HepG2 (cell line): Measurements from ENCODE around the gene HLA-DOA. TPM values are rescaled to one million over a fixed set of nuclear protein-coding genes. Genes with fewer than 3 reads are reported as not detected.

Experiments used
- MTA1 ChIP-seq: sonication (generic); formaldehyde crosslinking; IDR thresholded peaks from 2 replicates; pipeline ENCODE4 v1.4.0; 2020; ENCODE audit warnings: missing genetic modification reagents, mild to moderate bottlenecking, borderline replicate concordance
- NPAS2 ChIP-seq: sonication (generic); formaldehyde crosslinking; IDR thresholded peaks from 2 replicates; pipeline ENCODE4 v1.8.0; 2022; ENCODE audit warnings: mild to moderate bottlenecking, missing genetic modification reagents, borderline replicate concordance
- PATZ1 ChIP-seq: sonication (generic); formaldehyde crosslinking; IDR thresholded peaks from 2 replicates; pipeline ENCODE4 v1.4.0; 2020; ENCODE audit warnings: missing genetic modification reagents
- PRMT3 ChIP-seq: sonication (generic); formaldehyde crosslinking; IDR thresholded peaks from 2 replicates; pipeline ENCODE4 v1.8.1; 2022; ENCODE audit warnings: low read depth, mild to moderate bottlenecking, moderate library complexity, missing genetic modification reagents, borderline replicate concordance
- RORA ChIP-seq: sonication (generic); formaldehyde crosslinking; IDR thresholded peaks from 2 replicates; pipeline ENCODE4 v1.5.0; 2020; ENCODE audit warnings: mild to moderate bottlenecking, missing genetic modification reagents, moderate library complexity
- SALL2 ChIP-seq: sonication (generic); formaldehyde crosslinking; IDR thresholded peaks from 2 replicates; pipeline ENCODE4 v1.8.1; 2023; ENCODE audit warnings: mild to moderate bottlenecking, missing genetic modification reagents, inconsistent platforms
- ZNF136 ChIP-seq: sonication (generic); formaldehyde crosslinking; IDR thresholded peaks from 2 replicates; pipeline ENCODE4 v1.8.1; 2022; ENCODE audit warnings: low read depth, mild to moderate bottlenecking, moderate library complexity, missing genetic modification reagents
- ZNF180 ChIP-seq: sonication (generic); formaldehyde crosslinking; IDR thresholded peaks from 2 replicates; pipeline ENCODE4 v1.4.0; 2020; ENCODE audit warnings: low read depth, missing genetic modification reagents, borderline replicate concordance
- ZNF674 ChIP-seq: sonication (generic); formaldehyde crosslinking; IDR thresholded peaks from 2 replicates; pipeline ENCODE4 v1.5.0; 2020; ENCODE audit warnings: low read depth, mild to moderate bottlenecking, missing genetic modification reagents
- polyA plus RNA-seq, 8 experiments: library from polyadenylated mRNA; depleted of rRNA in 3 of 8; stranded (reverse) in 7 of 8; unstranded in 1 of 8; fragments of >200 nt; fragmentation: Illumina TruSeq in 4 of 8; extraction: Trizol in 4 of 8; gene quantifications; 2 replicates each; pipeline versions ENCODE4 v1.2.1 to v1.2.3, GENCODE V29; 2011 to 2016; ENCODE audit warnings: low read depth in 4 of 8, missing spikeins in 1 of 8, mixed read lengths in 1 of 8; ENCODE audit not compliant: insufficient read depth in 1 of 8
- total RNA-seq, 5 experiments: library from RNA; depleted of rRNA; stranded (reverse); fragments of >200 nt; fragmentation: Illumina TruSeq; extraction: Trizol; gene quantifications; 2 replicates each; pipeline ENCODE4 v1.2.3, GENCODE V29; 2016; ENCODE audit warnings: low read depth in 1 of 5
- TF ChIP-seq, protein P1 (sequence below): sonication (generic); formaldehyde crosslinking; IDR thresholded peaks from 2 replicates; pipeline ENCODE4 v1.4.0; 2020; ENCODE audit warnings: mild to moderate bottlenecking, missing genetic modification reagents
- TF ChIP-seq, protein P2 (sequence below): sonication (generic); formaldehyde crosslinking; IDR thresholded peaks from 2 replicates; pipeline ENCODE4 v1.5.1; 2020; ENCODE audit warnings: mild to moderate bottlenecking, missing genetic modification reagents, borderline replicate concordance

Gene HLA-DOA
- total and polyA plus RNA-seq, 2 of the 13 experiments (the other 11 are each of a cell fraction or from before 2014, with no cell fraction given): 0.03 to 0.09 TPM

DNA sequence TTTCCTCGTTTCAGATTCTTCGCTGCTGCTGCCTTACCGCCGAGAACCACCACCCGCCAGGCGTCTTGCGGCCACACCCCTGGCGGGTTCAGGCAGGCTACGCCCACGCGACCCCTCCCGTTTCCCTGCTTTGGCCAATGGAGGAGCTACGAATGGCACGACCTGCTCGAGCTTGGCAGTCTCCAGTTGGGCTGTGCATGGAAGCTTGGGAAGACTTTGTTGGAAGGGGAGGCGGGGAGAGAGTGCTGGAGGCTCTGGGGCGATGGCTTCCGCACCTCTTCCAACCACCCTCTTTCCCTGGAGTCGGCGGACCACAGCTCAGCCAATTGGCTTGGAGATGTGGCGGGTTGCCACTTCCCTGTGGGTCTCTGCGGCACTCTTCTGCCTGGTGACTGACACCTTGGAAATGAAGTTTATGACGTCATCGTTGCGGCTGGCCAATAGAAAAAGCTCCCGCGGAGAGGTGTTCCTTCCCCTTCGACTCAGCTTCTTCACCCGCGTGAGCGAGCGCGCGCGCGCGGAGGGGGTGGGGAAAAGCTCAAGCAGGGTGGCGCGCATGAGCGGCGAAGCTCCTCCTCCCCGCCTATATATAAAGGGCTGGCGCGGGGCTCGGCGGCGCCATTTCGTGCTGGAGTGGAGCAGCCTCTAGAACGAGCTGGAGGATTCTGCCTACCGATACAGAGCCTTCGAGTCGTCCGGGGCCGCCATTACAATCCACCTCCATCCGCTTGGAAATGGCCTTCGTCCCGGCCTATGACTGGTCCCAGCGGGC is 37.6 kb downstream of the HLA-DOA start (continued):
- TF ChIP-seq, protein P1, sequence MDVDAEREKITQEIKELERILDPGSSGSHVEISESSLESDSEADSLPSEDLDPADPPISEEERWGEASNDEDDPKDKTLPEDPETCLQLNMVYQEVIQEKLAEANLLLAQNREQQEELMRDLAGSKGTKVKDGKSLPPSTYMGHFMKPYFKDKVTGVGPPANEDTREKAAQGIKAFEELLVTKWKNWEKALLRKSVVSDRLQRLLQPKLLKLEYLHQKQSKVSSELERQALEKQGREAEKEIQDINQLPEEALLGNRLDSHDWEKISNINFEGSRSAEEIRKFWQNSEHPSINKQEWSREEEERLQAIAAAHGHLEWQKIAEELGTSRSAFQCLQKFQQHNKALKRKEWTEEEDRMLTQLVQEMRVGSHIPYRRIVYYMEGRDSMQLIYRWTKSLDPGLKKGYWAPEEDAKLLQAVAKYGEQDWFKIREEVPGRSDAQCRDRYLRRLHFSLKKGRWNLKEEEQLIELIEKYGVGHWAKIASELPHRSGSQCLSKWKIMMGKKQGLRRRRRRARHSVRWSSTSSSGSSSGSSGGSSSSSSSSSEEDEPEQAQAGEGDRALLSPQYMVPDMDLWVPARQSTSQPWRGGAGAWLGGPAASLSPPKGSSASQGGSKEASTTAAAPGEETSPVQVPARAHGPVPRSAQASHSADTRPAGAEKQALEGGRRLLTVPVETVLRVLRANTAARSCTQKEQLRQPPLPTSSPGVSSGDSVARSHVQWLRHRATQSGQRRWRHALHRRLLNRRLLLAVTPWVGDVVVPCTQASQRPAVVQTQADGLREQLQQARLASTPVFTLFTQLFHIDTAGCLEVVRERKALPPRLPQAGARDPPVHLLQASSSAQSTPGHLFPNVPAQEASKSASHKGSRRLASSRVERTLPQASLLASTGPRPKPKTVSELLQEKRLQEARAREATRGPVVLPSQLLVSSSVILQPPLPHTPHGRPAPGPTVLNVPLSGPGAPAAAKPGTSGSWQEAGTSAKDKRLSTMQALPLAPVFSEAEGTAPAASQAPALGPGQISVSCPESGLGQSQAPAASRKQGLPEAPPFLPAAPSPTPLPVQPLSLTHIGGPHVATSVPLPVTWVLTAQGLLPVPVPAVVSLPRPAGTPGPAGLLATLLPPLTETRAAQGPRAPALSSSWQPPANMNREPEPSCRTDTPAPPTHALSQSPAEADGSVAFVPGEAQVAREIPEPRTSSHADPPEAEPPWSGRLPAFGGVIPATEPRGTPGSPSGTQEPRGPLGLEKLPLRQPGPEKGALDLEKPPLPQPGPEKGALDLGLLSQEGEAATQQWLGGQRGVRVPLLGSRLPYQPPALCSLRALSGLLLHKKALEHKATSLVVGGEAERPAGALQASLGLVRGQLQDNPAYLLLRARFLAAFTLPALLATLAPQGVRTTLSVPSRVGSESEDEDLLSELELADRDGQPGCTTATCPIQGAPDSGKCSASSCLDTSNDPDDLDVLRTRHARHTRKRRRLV (CRISPR knock-in tag): 0 out of 2 replicates have a peak, but pooled peaks have one; percentile 43
- TF ChIP-seq RORA (CRISPR knock-in tag): no peak
- peak; percentile 19 for TF ChIP-seq PATZ1 (CRISPR knock-in tag)
- no peak; the same call in 1 of the 2 replicates for TF ChIP-seq ZNF674 (CRISPR knock-in tag)
- TF ChIP-seq NPAS2 (CRISPR knock-in tag): peak; percentile 70; the same call in 1 of the 2 replicates
- peak; percentile 83 for TF ChIP-seq SALL2 (CRISPR knock-in tag)
- peak; percentile 14; the same call in 1 of the 2 replicates for TF ChIP-seq MTA1 (CRISPR knock-in tag)
- TF ChIP-seq, protein P2, sequence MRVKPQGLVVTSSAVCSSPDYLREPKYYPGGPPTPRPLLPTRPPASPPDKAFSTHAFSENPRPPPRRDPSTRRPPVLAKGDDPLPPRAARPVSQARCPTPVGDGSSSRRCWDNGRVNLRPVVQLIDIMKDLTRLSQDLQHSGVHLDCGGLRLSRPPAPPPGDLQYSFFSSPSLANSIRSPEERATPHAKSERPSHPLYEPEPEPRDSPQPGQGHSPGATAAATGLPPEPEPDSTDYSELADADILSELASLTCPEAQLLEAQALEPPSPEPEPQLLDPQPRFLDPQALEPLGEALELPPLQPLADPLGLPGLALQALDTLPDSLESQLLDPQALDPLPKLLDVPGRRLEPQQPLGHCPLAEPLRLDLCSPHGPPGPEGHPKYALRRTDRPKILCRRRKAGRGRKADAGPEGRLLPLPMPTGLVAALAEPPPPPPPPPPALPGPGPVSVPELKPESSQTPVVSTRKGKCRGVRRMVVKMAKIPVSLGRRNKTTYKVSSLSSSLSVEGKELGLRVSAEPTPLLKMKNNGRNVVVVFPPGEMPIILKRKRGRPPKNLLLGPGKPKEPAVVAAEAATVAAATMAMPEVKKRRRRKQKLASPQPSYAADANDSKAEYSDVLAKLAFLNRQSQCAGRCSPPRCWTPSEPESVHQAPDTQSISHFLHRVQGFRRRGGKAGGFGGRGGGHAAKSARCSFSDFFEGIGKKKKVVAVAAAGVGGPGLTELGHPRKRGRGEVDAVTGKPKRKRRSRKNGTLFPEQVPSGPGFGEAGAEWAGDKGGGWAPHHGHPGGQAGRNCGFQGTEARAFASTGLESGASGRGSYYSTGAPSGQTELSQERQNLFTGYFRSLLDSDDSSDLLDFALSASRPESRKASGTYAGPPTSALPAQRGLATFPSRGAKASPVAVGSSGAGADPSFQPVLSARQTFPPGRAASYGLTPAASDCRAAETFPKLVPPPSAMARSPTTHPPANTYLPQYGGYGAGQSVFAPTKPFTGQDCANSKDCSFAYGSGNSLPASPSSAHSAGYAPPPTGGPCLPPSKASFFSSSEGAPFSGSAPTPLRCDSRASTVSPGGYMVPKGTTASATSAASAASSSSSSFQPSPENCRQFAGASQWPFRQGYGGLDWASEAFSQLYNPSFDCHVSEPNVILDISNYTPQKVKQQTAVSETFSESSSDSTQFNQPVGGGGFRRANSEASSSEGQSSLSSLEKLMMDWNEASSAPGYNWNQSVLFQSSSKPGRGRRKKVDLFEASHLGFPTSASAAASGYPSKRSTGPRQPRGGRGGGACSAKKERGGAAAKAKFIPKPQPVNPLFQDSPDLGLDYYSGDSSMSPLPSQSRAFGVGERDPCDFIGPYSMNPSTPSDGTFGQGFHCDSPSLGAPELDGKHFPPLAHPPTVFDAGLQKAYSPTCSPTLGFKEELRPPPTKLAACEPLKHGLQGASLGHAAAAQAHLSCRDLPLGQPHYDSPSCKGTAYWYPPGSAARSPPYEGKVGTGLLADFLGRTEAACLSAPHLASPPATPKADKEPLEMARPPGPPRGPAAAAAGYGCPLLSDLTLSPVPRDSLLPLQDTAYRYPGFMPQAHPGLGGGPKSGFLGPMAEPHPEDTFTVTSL (CRISPR knock-in tag): no peak
- TF ChIP-seq PRMT3 (CRISPR knock-in tag): peak; percentile 23; the same call in 1 of the 2 replicates
- TF ChIP-seq ZNF136 (CRISPR knock-in tag): peak; percentile 55; the same call in 1 of the 2 replicates
- TF ChIP-seq ZNF180 (CRISPR knock-in tag): peak; percentile 90; the same call in 1 of the 2 replicates
